WTC11 (cell line): Measurements from ENCODE around the gene TTN. TPM values are rescaled to one million over a fixed set of nuclear protein-coding genes. Genes with fewer than 3 reads are reported as not detected.

Experiments
- ATF2 ChIP-seq: sonication (generic); formaldehyde crosslinking; IDR thresholded peaks from 2 replicates; pipeline ENCODE4 v1.8.1; 2022; ENCODE audit warnings: low read depth, missing genetic modification reagents, borderline replicate concordance
- CBFB ChIP-seq: sonication (generic); formaldehyde crosslinking; IDR thresholded peaks from 2 replicates; pipeline ENCODE4 v1.8.1; 2022; ENCODE audit warnings: mild to moderate bottlenecking, low read depth, missing genetic modification reagents
- CREB1 ChIP-seq: sonication (generic); formaldehyde crosslinking; IDR thresholded peaks from 2 replicates; pipeline ENCODE4 v1.8.0; 2023; ENCODE audit warnings: mild to moderate bottlenecking, missing genetic modification reagents
- CREM ChIP-seq: sonication (generic); formaldehyde crosslinking; IDR thresholded peaks from 2 replicates; pipeline ENCODE4 v1.8.1; 2022; ENCODE audit warnings: mild to moderate bottlenecking, missing genetic modification reagents, moderate library complexity
- ERG ChIP-seq: fragments of 250-450 bp; sonication (Bioruptor Pico); IDR thresholded peaks from 2 replicates; pipeline ENCODE4 v1.8.0; 2021; ENCODE audit warnings: mild to moderate bottlenecking
- FOXP4 ChIP-seq: sonication (generic); formaldehyde crosslinking; IDR thresholded peaks from 2 replicates; pipeline ENCODE4 v1.8.0; 2022; ENCODE audit warnings: mild to moderate bottlenecking, missing genetic modification reagents
- GRHL2 ChIP-seq: fragments of 250-450 bp; sonication (Bioruptor Pico); IDR thresholded peaks from 2 replicates; pipeline ENCODE4 v1.8.0; 2022; ENCODE audit warnings: mild to moderate bottlenecking, moderate library complexity; ENCODE audit not compliant: insufficient replicate concordance, severe bottlenecking
- IRF1 ChIP-seq: sonication (generic); formaldehyde crosslinking; IDR thresholded peaks from 2 replicates; pipeline ENCODE4 v1.8.0; 2023; ENCODE audit warnings: missing genetic modification reagents
- JAZF1 ChIP-seq: fragments of 250-450 bp; sonication (Bioruptor Pico); IDR thresholded peaks from 2 replicates; pipeline ENCODE4 v1.9.0; 2021; ENCODE audit warnings: moderate library complexity, mild to moderate bottlenecking, inconsistent platforms
- JUN ChIP-seq: sonication (generic); formaldehyde crosslinking; IDR thresholded peaks from 2 replicates; pipeline ENCODE4 v1.8.0; 2023; ENCODE audit warnings: mild to moderate bottlenecking, missing genetic modification reagents
- MXD4 ChIP-seq: fragments of 250-450 bp; sonication (Bioruptor Pico); IDR thresholded peaks from 2 replicates; pipeline ENCODE4 v1.8.0; 2021; ENCODE audit warnings: mild to moderate bottlenecking, moderate library complexity, borderline replicate concordance
- NFATC4 ChIP-seq: fragments of 250-450 bp; sonication (Bioruptor Pico); IDR thresholded peaks from 2 replicates; pipeline ENCODE4 v1.9.0; 2021; ENCODE audit warnings: mild to moderate bottlenecking
- NR1H2 ChIP-seq: sonication (generic); formaldehyde crosslinking; IDR thresholded peaks from 2 replicates; pipeline ENCODE4 v1.9.0; 2021; ENCODE audit warnings: mild to moderate bottlenecking, moderate library complexity, missing genetic modification reagents
- NR2C2 ChIP-seq: sonication (generic); formaldehyde crosslinking; IDR thresholded peaks from 2 replicates; pipeline ENCODE4 v1.8.0; 2022; ENCODE audit warnings: mild to moderate bottlenecking, missing genetic modification reagents
- NR3C1 ChIP-seq: sonication (generic); formaldehyde crosslinking; conservative IDR thresholded peaks from 2 replicates; pipeline ENCODE4 v1.8.1; 2023; ENCODE audit warnings: low read depth, mild to moderate bottlenecking, missing genetic modification reagents
- OVOL2 ChIP-seq: fragments of 250-450 bp; sonication (Bioruptor Pico); IDR thresholded peaks from 2 replicates; pipeline ENCODE4 v1.9.0; 2021; ENCODE audit warnings: mild to moderate bottlenecking, borderline replicate concordance
- RORB ChIP-seq: fragments of 250-450 bp; sonication (Bioruptor Pico); IDR thresholded peaks from 2 replicates; pipeline ENCODE4 v1.9.0; 2021; ENCODE audit warnings: mild to moderate bottlenecking
- SMAD3 ChIP-seq: sonication (generic); formaldehyde crosslinking; IDR thresholded peaks from 2 replicates; pipeline ENCODE4 v1.8.0; 2022; ENCODE audit warnings: missing genetic modification reagents, mild to moderate bottlenecking, borderline replicate concordance
- SMAD4 ChIP-seq: sonication (generic); formaldehyde crosslinking; IDR thresholded peaks from 2 replicates; pipeline ENCODE4 v1.8.0; 2022; ENCODE audit warnings: mild to moderate bottlenecking, missing genetic modification reagents
- SOX15 ChIP-seq: fragments of 250-450 bp; sonication (Bioruptor Pico); IDR thresholded peaks from 2 replicates; pipeline ENCODE4 v1.9.0; 2021; ENCODE audit warnings: mild to moderate bottlenecking
- SP1 ChIP-seq: sonication (generic); formaldehyde crosslinking; conservative IDR thresholded peaks from 2 replicates; pipeline ENCODE4 v1.8.1; 2022; ENCODE audit warnings: missing genetic modification reagents
- STAT6 ChIP-seq: sonication (generic); formaldehyde crosslinking; conservative IDR thresholded peaks from 2 replicates; pipeline ENCODE4 v1.8.1; 2023; ENCODE audit warnings: mild to moderate bottlenecking, low read depth, missing genetic modification reagents, moderate library complexity
- TEAD4 ChIP-seq: sonication (generic); formaldehyde crosslinking; IDR thresholded peaks from 2 replicates; pipeline ENCODE4 v1.8.0; 2022; ENCODE audit warnings: mild to moderate bottlenecking, missing genetic modification reagents
- TP53 ChIP-seq: sonication (generic); formaldehyde crosslinking; IDR thresholded peaks from 2 replicates; pipeline ENCODE4 v1.8.1; 2023; ENCODE audit warnings: mild to moderate bottlenecking, missing genetic modification reagents
- ZNF121 ChIP-seq: sonication (generic); formaldehyde crosslinking; IDR thresholded peaks from 2 replicates; pipeline ENCODE4 v1.8.0; 2023; ENCODE audit warnings: missing genetic modification reagents
- ZNF416 ChIP-seq: fragments of 250-450 bp; sonication (Bioruptor Pico); IDR thresholded peaks from 2 replicates; pipeline ENCODE4 v1.9.0; 2021; ENCODE audit warnings: mild to moderate bottlenecking, inconsistent platforms
- ZNF423 ChIP-seq: fragments of 250-450 bp; sonication (Bioruptor Pico); IDR thresholded peaks from 2 replicates; pipeline ENCODE4 v2.1.2; 2022; ENCODE audit warnings: mild to moderate bottlenecking, moderate library complexity
- ZNF425 ChIP-seq: fragments of 250-450 bp; sonication (Bioruptor Pico); conservative IDR thresholded peaks from 2 replicates; pipeline ENCODE4 v1.9.0; 2021; ENCODE audit warnings: mild to moderate bottlenecking
- ZSCAN18 ChIP-seq: fragments of 250-450 bp; sonication (Bioruptor Pico); IDR thresholded peaks from 2 replicates; pipeline ENCODE4 v2.1.2; 2022; ENCODE audit warnings: mild to moderate bottlenecking, moderate library complexity
- total RNA-seq: library from RNA; stranded (reverse); gene quantifications from 3 replicates; pipeline ENCODE4 v1.2.3, GENCODE V29; 2021

The TTN gene
- total RNA-seq, 1 experiment from 2014 or later: 4.7 TPM

GRCh38 chr2:178478439-178479274 lies 328.6 kb downstream of the TTN start, which contains the start of gene FKBP7 (continued):
- TF ChIP-seq STAT6 (CRISPR knock-in tag) (no peak), GRHL2 (CRISPR knock-in tag) (no peak), SMAD3 (CRISPR knock-in tag) (0 out of 2 replicates have a peak, but pooled peaks have one; percentile 32), ATF2 (no peak), SP1 (peak; percentile 56), TEAD4 (no peak), ZSCAN18 (CRISPR knock-in tag) (no peak), CREB1 (CRISPR knock-in tag) (no peak), JAZF1 (CRISPR knock-in tag) (no peak), NR1H2 (CRISPR knock-in tag) (no peak), SMAD4 (no peak), NFATC4 (CRISPR knock-in tag) (no peak), ZNF423 (CRISPR knock-in tag) (no peak), CREM (CRISPR knock-in tag) (peak; percentile 29; the same call in 1 of the 2 replicates), SOX15 (no peak), ZNF416 (CRISPR knock-in tag) (no peak), NR2C2 (CRISPR knock-in tag) (no peak), JUN (CRISPR knock-in tag) (no peak), OVOL2 (CRISPR knock-in tag) (no peak), CBFB (no peak), TP53 (CRISPR knock-in tag) (no peak), MXD4 (CRISPR knock-in tag) (no peak), ZNF425 (CRISPR knock-in tag) (no peak), IRF1 (CRISPR knock-in tag) (no peak), FOXP4 (CRISPR knock-in tag) (peak; percentile 26; the same call in 1 of the 2 replicates), ERG (no peak), RORB (CRISPR knock-in tag) (no peak), NR3C1 (no peak), ZNF121 (no peak)
